Skin epidermis (tissue), 12 donors: Measurements from ENCODE around the gene TRIM64.
"Not testable (repeated sequence)": the region's sequence is repeated elsewhere in the genome, so short reads cannot be mapped to it uniquely, and the experiment has no call there.

Experiments used
- H3K27ac ChIP-seq, 21 experiments: fragments of 200-600 bp; sonication (generic) in 11 of 21; one replicate each; pipeline ENCODE4 v1.5.0; 2020; ENCODE audit warnings: mild to moderate bottlenecking in 3 of 21, inconsistent platforms in 2 of 21, moderate library complexity in 2 of 21
- H3K4me3 ChIP-seq, 7 experiments: fragments of 200-600 bp; sonication (generic) in 2 of 7; one replicate each; pipeline ENCODE4 v1.5.0; 2020; ENCODE audit warnings: inconsistent platforms in 2 of 7, mild to moderate bottlenecking in 2 of 7, moderate library complexity in 1 of 7

The TRIM64 gene, protein sequence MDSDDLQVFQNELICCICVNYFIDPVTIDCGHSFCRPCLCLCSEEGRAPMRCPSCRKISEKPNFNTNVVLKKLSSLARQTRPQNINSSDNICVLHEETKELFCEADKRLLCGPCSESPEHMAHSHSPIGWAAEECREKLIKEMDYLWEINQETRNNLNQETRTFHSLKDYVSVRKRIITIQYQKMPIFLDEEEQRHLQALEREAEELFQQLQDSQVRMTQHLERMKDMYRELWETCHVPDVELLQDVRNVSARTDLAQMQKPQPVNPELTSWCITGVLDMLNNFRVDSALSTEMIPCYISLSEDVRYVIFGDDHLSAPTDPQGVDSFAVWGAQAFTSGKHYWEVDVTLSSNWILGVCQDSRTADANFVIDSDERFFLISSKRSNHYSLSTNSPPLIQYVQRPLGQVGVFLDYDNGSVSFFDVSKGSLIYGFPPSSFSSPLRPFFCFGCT

DNA sequence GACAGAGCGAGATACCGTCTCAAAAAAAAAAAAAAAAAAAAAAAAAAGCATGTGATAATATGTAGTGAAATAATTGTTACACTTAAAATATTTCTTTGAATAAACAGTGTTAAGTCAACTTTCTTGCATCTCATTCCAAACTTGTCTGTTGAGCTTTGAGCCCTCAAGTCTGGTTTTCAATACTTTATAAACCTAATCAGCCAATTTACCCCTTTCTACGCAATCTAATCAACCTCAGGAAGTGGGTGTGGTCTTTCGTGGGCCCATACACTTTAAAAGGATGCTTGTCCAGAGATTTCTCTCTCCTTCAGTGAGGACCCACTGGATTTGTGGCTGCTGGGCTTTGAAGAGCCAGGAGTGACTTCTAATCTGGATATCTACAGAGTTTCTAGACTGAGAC is at the start of gene TRIM64:
Gene TRIM64 (plus strand): TSS at position 301 of the 400 bp plus-strand sequence. CDS start 2,467 bp downstream, outside the sequence.
- H3K4me3 ChIP-seq, H3K27ac ChIP-seq: not testable (repeated sequence)

DNA sequence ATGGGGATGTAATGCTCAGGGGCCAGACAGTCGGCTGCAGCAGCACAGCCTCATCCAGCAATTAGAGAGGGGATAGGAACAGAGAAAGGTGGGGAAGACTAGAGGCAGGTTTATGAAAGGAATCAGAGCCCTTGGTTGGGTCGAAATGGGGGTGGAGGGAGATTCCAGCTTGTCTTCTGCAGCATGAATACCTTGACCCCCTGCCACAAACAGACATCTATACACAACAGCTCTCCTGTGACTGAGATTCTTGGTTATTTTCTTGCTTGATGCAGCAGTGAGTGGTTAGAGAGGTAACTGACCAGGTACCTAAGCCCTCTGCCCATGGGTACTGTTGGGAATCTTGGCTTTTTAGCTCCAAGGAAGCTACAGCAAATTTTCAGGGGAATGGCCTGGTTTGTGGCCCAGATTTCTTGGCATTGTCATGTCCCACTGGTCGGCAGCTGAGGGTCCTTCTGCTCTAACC is 43.6 kb upstream of the TRIM64 start, which contains the start of gene TRIM49D1:
Gene TRIM49D1 (minus strand): TSS at position 51 of the 466 bp plus-strand sequence. CDS start 4,535 bp downstream, outside the sequence.
- Histone ChIP-seq H3K4me3 (no peak within 1 kb of the TSS), H3K27ac (no peak within 1 kb of the TSS)

- not testable (repeated sequence) for H3K27ac ChIP-seq, H3K4me3 ChIP-seq
Measured at GRCh38 chr11:89923764-89924163, 42.1 kb upstream of the TRIM64 start, which contains the start of gene TRIM49D2. Gene TRIM49D2, plus strand, starts transcription at chr11:89924064. Its CDS starts 2,698 bp downstream, at chr11:89926762.

DNA sequence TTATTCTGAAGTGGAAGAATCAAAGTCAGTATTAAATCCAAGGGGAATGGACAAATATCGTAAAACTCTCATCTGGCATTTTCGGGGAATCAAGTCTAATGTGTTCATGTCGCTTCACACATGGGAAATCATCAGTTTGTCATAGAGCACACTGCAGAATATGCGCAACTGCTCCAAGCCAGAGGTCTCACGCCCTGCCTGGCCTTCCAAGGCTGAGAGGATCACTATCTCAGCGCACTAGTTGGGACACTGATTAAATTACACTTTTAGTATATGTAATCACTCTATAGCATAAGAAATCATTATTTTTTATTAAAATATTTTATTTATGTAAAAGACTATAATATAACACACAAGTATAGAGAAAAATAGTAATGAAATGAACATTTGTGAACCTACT is 5.0 kb upstream of the TRIM64 start:
- not testable (repeated sequence) for H3K27ac ChIP-seq, H3K4me3 ChIP-seq
